ENCODE measurements around the gene HPN.

HPN gene

GRCh38 chr19:35065574-35065973 lies 24.1 kb downstream of the HPN start:
- DNase-seq: no peak

- no peak for DNase-seq
Observed at GRCh38 chr19:35066121-35066520, 24.6 kb downstream of the HPN start.

- DNase-seq: peak; percentile 91
Observed at GRCh38 chr19:35066691-35067563, 25.4 kb downstream of the HPN start.

- no peak for DNase-seq
Observed at GRCh38 chr19:35068941-35069634, 27.6 kb downstream of the HPN start.

- no peak for DNase-seq
Observed at GRCh38 chr19:35069696-35070095, 28.2 kb downstream of the HPN start.

- no peak for DNase-seq
Observed at GRCh38 chr19:35070471-35070870, 28.9 kb downstream of the HPN start.

- DNase-seq: no peak
Observed at GRCh38 chr19:35073516-35073915, 32.0 kb downstream of the HPN start.

- no peak for DNase-seq
Observed at GRCh38 chr19:35073941-35074340, 32.4 kb downstream of the HPN start.

GRCh38 chr19:35074426-35075201 lies 33.1 kb downstream of the HPN start:
- no peak for DNase-seq

- DNase-seq: no peak
Observed at GRCh38 chr19:35075202-35076025, 33.9 kb downstream of the HPN start.

GRCh38 chr19:35076026-35076370 lies 34.5 kb downstream of the HPN start:
- no peak for DNase-seq

GRCh38 chr19:35076657-35077056 lies 35.1 kb downstream of the HPN start:
- DNase-seq: no peak

- DNase-seq: no peak
Observed at GRCh38 chr19:35077411-35078223, 36.1 kb downstream of the HPN start.

GRCh38 chr19:35079826-35080225 lies 38.3 kb downstream of the HPN start:
- no peak for DNase-seq

- no peak for DNase-seq
Observed at GRCh38 chr19:35080613-35081170, 39.2 kb downstream of the HPN start.

- DNase-seq: no peak
Observed at GRCh38 chr19:35081201-35081600, 39.7 kb downstream of the HPN start.

- no peak for DNase-seq
Observed at GRCh38 chr19:35083691-35084508, 42.4 kb downstream of the HPN start.

- DNase-seq: no peak
Observed at GRCh38 chr19:35084509-35084762, 42.9 kb downstream of the HPN start.

GRCh38 chr19:35085947-35086346 lies 44.4 kb downstream of the HPN start:
- DNase-seq: no peak

GRCh38 chr19:35086455-35086854 lies 44.9 kb downstream of the HPN start:
- no peak for DNase-seq

GRCh38 chr19:35087393-35087792 lies 45.9 kb downstream of the HPN start:
- DNase-seq: no peak
